Measurements from ENCODE around the gene SMNDC1. TPM values are rescaled to one million over a fixed set of nuclear protein-coding genes. Genes with fewer than 3 reads are reported as not detected.

Gene SMNDC1
- total and polyA plus RNA-seq, 10 of the 15 experiments (the other 5 are each of a cell fraction or from before 2014, with no cell fraction given) = 4.6 to 37.2 (median 18.1) TPM

- TF ChIP-seq ETV6 (conservative IDR thresholded peaks at IDR 0.05 in 1 of 2, IDR thresholded peaks at IDR 0.05 in 1 of 2; ENCODE audit: borderline replicate concordance in 1 of 2, low read depth in 1 of 2) (no peak), ATF7 (IDR thresholded peaks at IDR 0.05; ENCODE audit: low read depth) (no peak), CUX1 (IDR thresholded peaks at IDR 0.05; ENCODE audit: insufficient replicate concordance, low read depth, low read length) (no peak), PAX8 (IDR thresholded peaks at IDR 0.05) (no peak), SREBF1 (IDR thresholded peaks at IDR 0.05; ENCODE audit: low read length) (no peak), E4F1 (IDR thresholded peaks at IDR 0.05; ENCODE audit: borderline replicate concordance, partially characterized antibody) (no peak), TAF1 (IDR thresholded peaks at IDR 0.05; ENCODE audit: borderline replicate concordance, low read depth, low read length) (no peak)
Measured at GRCh38 chr10:110344622-110345021, 39.9 kb upstream of the SMNDC1 start (continued).
